HG03558 (cell line): ENCODE measurements around the gene HOXA11.

ENCODE experiments used
- ATAC-seq: cut with Tn5 transposase; IDR thresholded peaks from one replicate; pipeline ENCODE4 v1.9.1; 2021; ENCODE audit warnings: moderate number of reproducible peaks; ENCODE audit not compliant: unreplicated experiment; ENCODE audit errors: extremely low read depth

Gene HOXA11

DNA sequence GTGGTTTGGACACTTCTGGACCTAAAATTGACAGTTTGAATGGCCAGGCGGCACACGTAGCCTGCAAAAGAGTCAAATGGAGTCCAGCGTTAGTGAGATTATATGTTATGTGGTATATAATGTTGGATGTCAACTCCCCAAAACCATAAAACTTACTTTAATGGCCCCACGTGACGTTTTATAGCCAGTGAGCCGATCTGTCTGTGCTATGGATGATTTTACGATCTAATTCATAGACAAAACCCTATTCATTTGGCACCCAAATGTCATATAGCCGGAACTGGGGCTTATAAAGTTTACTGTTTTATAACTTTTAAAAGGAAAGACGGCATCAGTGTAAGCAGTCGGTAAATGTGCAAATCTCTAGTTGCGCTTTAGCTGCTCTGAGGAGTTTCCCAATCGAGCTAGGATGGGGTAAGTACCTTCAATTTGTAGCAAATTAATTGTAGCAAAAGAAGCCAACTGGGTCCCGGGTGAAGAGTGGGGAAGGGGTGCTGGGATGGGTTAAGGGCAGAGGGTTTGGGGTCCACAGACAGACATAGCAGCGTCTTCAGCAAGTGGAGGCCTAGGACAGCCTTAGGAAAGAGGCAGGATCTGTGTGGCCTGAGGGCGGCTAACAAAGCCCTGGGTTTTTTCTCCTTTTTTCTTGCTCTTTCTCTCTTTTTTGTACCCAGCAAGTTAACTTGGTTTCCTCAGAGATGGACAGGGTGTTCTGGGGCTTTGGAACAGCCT, 44.7 kb downstream of the HOXA11 start:
- ATAC-seq: no peak

- no peak for ATAC-seq
These were observed 45.5 kb downstream of the HOXA11 start for GRCh38 chr7:27139334-27140125.

- ATAC-seq: no peak
These were observed 46.1 kb downstream of the HOXA11 start for GRCh38 chr7:27138985-27139333.

GRCh38 chr7:27138472-27138871, 46.6 kb downstream of the HOXA11 start:
- ATAC-seq: no peak

DNA sequence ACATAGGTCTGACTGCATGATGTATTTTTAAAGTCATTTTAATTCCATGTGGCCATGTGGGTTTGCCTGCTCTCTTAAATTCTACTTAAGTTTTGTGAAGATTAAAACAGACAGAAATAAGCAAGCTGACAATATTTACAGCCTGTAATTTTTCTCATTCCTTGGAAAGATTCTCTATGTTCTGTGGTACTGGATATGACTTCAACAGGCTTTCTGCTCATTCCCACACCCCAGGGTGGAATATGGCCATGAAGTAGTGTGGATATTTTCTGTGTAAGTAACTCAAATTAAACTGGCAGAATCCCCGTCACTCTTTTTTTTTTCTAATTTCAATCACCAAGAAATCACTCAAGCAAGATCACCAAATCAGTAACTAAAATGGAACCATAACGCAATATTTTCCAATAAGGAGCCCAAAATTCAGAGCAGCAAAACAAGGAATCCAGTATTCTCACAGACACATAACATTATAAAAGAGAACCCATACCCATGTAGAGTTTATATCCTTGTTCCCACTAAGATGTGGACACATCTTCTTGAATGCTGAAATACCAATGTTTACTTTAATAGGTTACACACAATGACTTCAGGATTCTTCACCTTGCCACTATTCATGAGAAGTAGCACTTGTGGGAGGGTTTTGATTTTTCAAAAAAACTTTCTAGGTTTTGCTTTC, 47.3 kb downstream of the HOXA11 start:
- ATAC-seq: no peak

DNA sequence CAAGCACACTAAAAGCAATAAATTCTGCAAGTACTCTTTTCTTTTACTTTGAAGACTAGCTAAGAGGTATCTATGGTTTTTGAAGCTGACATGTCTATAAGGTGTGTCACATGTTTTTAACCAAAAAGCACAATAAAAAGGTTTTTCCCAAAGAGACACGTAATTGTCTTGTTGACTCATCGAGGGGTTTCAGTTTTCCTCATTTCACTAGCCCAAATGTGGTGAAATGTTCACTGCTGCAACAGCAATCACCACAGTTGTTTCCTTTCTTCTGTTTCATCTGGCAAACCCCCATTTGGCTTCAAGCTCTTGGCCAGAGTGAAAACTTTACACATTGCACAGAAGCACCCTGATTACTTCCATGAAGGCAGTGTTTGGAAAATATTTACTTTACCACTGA, 50.6 kb downstream of the HOXA11 start:
- ATAC-seq: no peak

- no peak for ATAC-seq
These were observed 51.4 kb downstream of the HOXA11 start for GRCh38 chr7:27133409-27134231.

DNA sequence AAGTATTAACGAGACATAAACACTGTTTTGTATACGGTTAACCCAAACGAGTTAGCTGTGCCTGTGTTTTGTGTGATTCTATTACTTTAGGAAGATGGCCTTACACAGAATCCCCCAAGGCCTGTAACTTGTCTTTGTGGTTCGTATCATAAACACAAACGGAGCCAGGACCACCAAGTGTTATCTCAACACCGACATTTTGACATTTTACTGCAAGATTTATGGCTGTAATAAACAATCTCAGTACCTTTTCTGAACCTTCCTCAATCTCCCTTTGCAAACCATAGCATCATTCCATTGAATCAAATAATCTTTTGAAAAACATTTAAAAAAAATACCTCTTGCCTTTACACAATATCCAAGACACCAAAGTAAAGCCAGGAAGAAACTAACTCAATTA, 52.1 kb downstream of the HOXA11 start:
- no peak for ATAC-seq

DNA sequence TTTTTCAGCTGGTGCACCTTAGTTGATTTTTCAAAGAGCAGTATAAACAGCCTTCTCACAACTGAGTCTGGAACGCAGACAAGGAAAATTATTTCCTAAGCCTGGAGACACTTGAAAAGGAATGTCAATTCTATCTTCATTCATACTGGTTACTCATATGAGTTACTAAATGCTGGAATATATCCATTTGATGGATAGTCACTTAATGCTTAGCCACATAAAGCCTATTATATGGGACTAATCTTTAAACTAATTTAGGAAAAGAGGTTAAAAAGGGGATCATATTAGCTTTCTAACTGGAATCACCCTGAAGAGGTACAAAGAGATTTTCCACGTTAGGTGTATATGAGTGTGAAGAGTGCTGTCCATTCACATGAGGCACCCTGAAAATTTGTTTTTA, 52.8 kb downstream of the HOXA11 start:
- no peak for ATAC-seq

GRCh38 chr7:27131390-27131819, 53.6 kb downstream of the HOXA11 start:
- no peak for ATAC-seq
